HG02759 (cell line): ENCODE measurements around the gene SPATA19.

Experiments
- ATAC-seq: cut with Tn5 transposase; IDR thresholded peaks from one replicate; pipeline ENCODE4 v1.9.1; 2021; ENCODE audit warnings: mild to moderate bottlenecking, moderate library complexity; ENCODE audit not compliant: unreplicated experiment

The SPATA19 gene

DNA sequence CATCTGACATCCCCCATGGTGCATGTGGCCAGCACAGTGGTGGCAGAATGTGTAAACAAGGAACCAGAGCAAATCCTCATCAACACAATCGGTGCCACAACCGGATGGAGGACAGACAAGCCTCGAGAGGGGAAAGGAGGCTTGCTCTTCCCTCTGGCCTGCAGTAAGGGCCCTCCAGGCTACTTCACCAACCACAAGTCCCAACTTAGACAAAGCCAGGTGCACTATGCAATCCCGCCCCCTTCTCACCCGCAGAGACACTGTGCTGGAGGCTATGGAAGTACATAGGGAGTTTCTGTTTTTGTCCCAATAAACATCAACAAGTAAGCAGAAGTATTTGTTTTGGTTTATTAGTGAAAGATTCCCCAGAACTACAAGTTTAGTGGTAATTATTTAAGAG, 54.3 kb downstream of the SPATA19 start:
- ATAC-seq: no peak
